Nephron progenitor cell (in vitro differentiated cells): Measurements from ENCODE around the gene PABPN1L.

Experiments
- DNase-seq: peaks from one replicate; pipeline ENCODE4 v3.0.0; 2021
- H3K27ac Mint-ChIP-seq: 2 replicates; pipeline ENCODE4 v1.8.0; 2021; ENCODE audit warnings: mild to moderate bottlenecking, moderate library complexity, mixed read lengths
- H3K27me3 Mint-ChIP-seq: 2 replicates; pipeline ENCODE4 v1.8.0; 2021; ENCODE audit warnings: mild to moderate bottlenecking, low read depth, mixed read lengths; ENCODE audit not compliant: poor library complexity
- H3K36me3 Mint-ChIP-seq: 2 replicates; pipeline ENCODE4 v1.8.0; 2021; ENCODE audit warnings: low read depth, mixed read lengths
- H3K4me1 Mint-ChIP-seq: 2 replicates; pipeline ENCODE4 v1.8.0; 2021; ENCODE audit warnings: mixed read lengths
- H3K4me3 Mint-ChIP-seq: 2 replicates; pipeline ENCODE4 v1.8.0; 2021; ENCODE audit warnings: mild to moderate bottlenecking, moderate library complexity, mixed read lengths
- H3K9me3 Mint-ChIP-seq: 2 replicates; pipeline ENCODE4 v1.8.0; 2021; ENCODE audit warnings: mild to moderate bottlenecking, moderate library complexity, mixed read lengths
- TF ChIP-seq, protein P1 (sequence below): fragments of 200-600 bp; sonication (generic); IDR thresholded peaks from 2 replicates; pipeline ENCODE4 v1.5.0; 2021; ENCODE audit warnings: antibody characterized with exemption

Gene PABPN1L

GRCh38 chr16:88842308-88842756, 24.1 kb downstream of the PABPN1L start:
- Mint-ChIP-seq H3K9me3 (no peaks in the 10 kb centered on the region), H3K27me3 (no peaks in the 10 kb centered on the region), H3K27ac (no peak overlapping the region), H3K4me1 (peaks cover 8% of the 10 kb centered on the region), H3K4me3 (no peak overlapping the region), H3K36me3 (no peaks in the 10 kb centered on the region)
- TF ChIP-seq, protein P1, sequence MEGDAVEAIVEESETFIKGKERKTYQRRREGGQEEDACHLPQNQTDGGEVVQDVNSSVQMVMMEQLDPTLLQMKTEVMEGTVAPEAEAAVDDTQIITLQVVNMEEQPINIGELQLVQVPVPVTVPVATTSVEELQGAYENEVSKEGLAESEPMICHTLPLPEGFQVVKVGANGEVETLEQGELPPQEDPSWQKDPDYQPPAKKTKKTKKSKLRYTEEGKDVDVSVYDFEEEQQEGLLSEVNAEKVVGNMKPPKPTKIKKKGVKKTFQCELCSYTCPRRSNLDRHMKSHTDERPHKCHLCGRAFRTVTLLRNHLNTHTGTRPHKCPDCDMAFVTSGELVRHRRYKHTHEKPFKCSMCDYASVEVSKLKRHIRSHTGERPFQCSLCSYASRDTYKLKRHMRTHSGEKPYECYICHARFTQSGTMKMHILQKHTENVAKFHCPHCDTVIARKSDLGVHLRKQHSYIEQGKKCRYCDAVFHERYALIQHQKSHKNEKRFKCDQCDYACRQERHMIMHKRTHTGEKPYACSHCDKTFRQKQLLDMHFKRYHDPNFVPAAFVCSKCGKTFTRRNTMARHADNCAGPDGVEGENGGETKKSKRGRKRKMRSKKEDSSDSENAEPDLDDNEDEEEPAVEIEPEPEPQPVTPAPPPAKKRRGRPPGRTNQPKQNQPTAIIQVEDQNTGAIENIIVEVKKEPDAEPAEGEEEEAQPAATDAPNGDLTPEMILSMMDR = no peak
- no peak for DNase-seq

- no peaks in the 10 kb centered on the region for H3K36me3 Mint-ChIP-seq
- H3K9me3 Mint-ChIP-seq = no peaks in the 10 kb centered on the region
- no peak overlapping the region for H3K4me3 Mint-ChIP-seq
- H3K27me3 Mint-ChIP-seq = no peaks in the 10 kb centered on the region
- peaks cover 8% of the 10 kb centered on the region for H3K4me1 Mint-ChIP-seq
- no peak overlapping the region for H3K27ac Mint-ChIP-seq
- DNase-seq = no peak
- TF ChIP-seq, protein P1 = no peak
Measured at GRCh38 chr16:88841521-88842307, 24.7 kb downstream of the PABPN1L start.

DNA sequence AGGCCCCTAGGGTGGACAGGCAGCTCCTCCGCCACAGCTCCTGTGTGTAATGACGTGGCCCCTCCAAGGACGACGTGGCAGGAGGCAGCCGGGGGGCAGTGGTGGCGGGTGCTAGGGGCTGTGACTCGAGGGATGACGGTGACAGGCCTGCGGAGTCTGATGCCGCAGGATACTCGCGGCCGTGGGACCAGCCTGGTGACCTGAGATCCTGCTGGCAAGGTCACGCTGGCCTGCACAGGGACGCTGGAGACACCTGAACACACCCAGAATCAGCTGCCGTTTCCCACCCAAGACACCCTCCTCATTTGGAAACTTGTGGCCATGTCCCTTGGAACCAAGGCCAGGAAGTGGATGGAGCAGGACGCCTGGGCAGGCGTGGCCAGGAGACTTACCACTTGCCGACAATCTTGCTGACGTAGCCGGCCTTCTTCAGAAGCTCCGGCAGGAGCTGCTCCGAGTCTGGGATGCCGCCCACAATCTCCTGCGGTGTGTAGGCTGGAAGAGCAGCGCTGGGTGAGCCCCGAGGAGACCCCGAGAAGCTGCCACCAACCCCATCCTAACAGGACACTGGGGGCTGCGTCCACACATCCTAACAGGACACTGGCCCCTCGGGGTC, 25.8 kb downstream of the PABPN1L start:
- Mint-ChIP-seq H3K36me3 (no peaks in the 10 kb centered on the region), H3K4me3 (no peak overlapping the region), H3K27ac (no peak overlapping the region), H3K4me1 (peaks cover 8% of the 10 kb centered on the region), H3K27me3 (peaks cover 5% of the 10 kb centered on the region), H3K9me3 (no peaks in the 10 kb centered on the region)
- TF ChIP-seq, protein P1 = no peak
- DNase-seq = no peak

GRCh38 chr16:88839745-88840599, 26.5 kb downstream of the PABPN1L start:
- peaks cover 8% of the 10 kb centered on the region for H3K4me1 Mint-ChIP-seq
- no peaks in the 10 kb centered on the region for H3K9me3 Mint-ChIP-seq
- TF ChIP-seq, protein P1 = no peak
- DNase-seq = no peak
- H3K4me3 Mint-ChIP-seq = no peak overlapping the region
- H3K27me3 Mint-ChIP-seq = peaks cover 5% of the 10 kb centered on the region
- no peaks in the 10 kb centered on the region for H3K36me3 Mint-ChIP-seq
- peak overlapping the region; percentile 83 for H3K27ac Mint-ChIP-seq

- Mint-ChIP-seq H3K27me3 (peaks cover 5% of the 10 kb centered on the region), H3K36me3 (no peaks in the 10 kb centered on the region), H3K4me3 (no peak overlapping the region), H3K4me1 (peaks cover 4% of the 10 kb centered on the region), H3K9me3 (no peaks in the 10 kb centered on the region), H3K27ac (no peak overlapping the region)
- TF ChIP-seq, protein P1 = no peak
- DNase-seq = no peak
Measured at GRCh38 chr16:88839026-88839529, 27.4 kb downstream of the PABPN1L start.
